Upper lobe of right lung (tissue), 1 donor: ENCODE measurements around the gene CTNS. TPM values are rescaled to one million over a fixed set of nuclear protein-coding genes. Genes with fewer than 3 reads are reported as not detected.
"Not testable (repeated sequence)": the region's sequence is repeated elsewhere in the genome, so short reads cannot be mapped to it uniquely, and the experiment has no call there.

Experiments
- ATAC-seq: fragments of 200-7000 bp; cut with Tn5 transposase; one replicate; pipeline ENCODE4 v1.9.1; 2020; ENCODE audit warnings: mild to moderate bottlenecking, moderate library complexity
- DNase-seq: peaks from one replicate; pipeline ENCODE4 v3.0.0-alpha.2; 2020
- H3K27ac ChIP-seq: fragments of 200-600 bp; one replicate; pipeline ENCODE4 v1.8.0; 2022
- H3K27me3 ChIP-seq: fragments of 200-600 bp; one replicate; pipeline ENCODE4 v1.8.0; 2022; ENCODE audit warnings: mild to moderate bottlenecking
- H3K36me3 ChIP-seq: fragments of 200-600 bp; one replicate; pipeline ENCODE4 v1.8.0; 2022
- H3K4me1 ChIP-seq: fragments of 200-600 bp; one replicate; pipeline ENCODE4 v1.8.0; 2022
- H3K4me3 ChIP-seq: fragments of 200-600 bp; one replicate; pipeline ENCODE4 v1.8.0; 2022; ENCODE audit warnings: mild to moderate bottlenecking
- H3K9me3 ChIP-seq: fragments of 200-600 bp; one replicate; pipeline ENCODE4 v1.8.0; 2022
- CTCF ChIP-seq: fragments of 200-600 bp; IDR thresholded peaks from one replicate; pipeline ENCODE4 v1.8.0; 2022; ENCODE audit warnings: antibody characterized with exemption
- intact Hi-C: fragments of 100-400 bp; cut with DNase I; formaldehyde crosslinking; loops from one replicate; pipeline ENCODE4 v1.11.0; 2022
- total RNA-seq: library from RNA; stranded (reverse); fragmentation: NEBNext Ultra II Directional; extraction: Animal tissue kit (Norgen Biotek cat#: 25700); gene quantifications from one replicate; pipeline ENCODE4 v1.2.1, GENCODE V29; 2021
- donor health status: DM: no; HTN: yes; CAD: no; lungs with severe emphysema.

Gene CTNS
- total RNA-seq, 1 donor from 2014 or later, result 23.3 TPM

- intact Hi-C loops, result no loop called here
- ATAC-seq (no peak), DNase-seq (no peak)
- no peak overlapping the region for H3K27ac ChIP-seq
- no peaks in the 10 kb centered on the region for H3K36me3 ChIP-seq
- no peak overlapping the region for H3K4me3 ChIP-seq
- H3K9me3 ChIP-seq, result no peaks in the 10 kb centered on the region
- peaks cover 17% of the 10 kb centered on the region for H3K27me3 ChIP-seq
- TF ChIP-seq CTCF, result no peak
- H3K4me1 ChIP-seq, result peaks cover 7% of the 10 kb centered on the region
Observed at GRCh38 chr17:3699951-3700350, 63.4 kb downstream of the CTNS start.

GRCh38 chr17:3702041-3702539 is 65.5 kb downstream of the CTNS start:
- H3K27me3 ChIP-seq, H3K27ac ChIP-seq, H3K36me3 ChIP-seq, H3K4me3 ChIP-seq, H3K9me3 ChIP-seq, intact Hi-C loops, DNase-seq, H3K4me1 ChIP-seq, ATAC-seq: not testable (repeated sequence)

GRCh38 chr17:3704931-3705717 is 68.6 kb downstream of the CTNS start:
- Histone ChIP-seq H3K4me3 (no peak overlapping the region), H3K4me1 (peaks cover 3% of the 10 kb centered on the region), H3K27ac (no peak overlapping the region), H3K9me3 (no peaks in the 10 kb centered on the region), H3K27me3 (no peaks in the 10 kb centered on the region), H3K36me3 (no peaks in the 10 kb centered on the region)
- DNase-seq (no peak), ATAC-seq (no peak)
- intact Hi-C loops, result no loop called here
- TF ChIP-seq CTCF, result no peak

- H3K4me3 ChIP-seq, ATAC-seq, intact Hi-C loops, H3K4me1 ChIP-seq, DNase-seq, H3K36me3 ChIP-seq, H3K27ac ChIP-seq, H3K9me3 ChIP-seq, H3K27me3 ChIP-seq: not testable (repeated sequence)
Observed at GRCh38 chr17:3705718-3705984, 69.1 kb downstream of the CTNS start.

GRCh38 chr17:3708366-3708765 is 71.8 kb downstream of the CTNS start:
- intact Hi-C loops, result no loop called here
- H3K4me1 ChIP-seq, result peaks cover 3% of the 10 kb centered on the region
- H3K36me3 ChIP-seq, result peaks cover 6% of the 10 kb centered on the region
- ATAC-seq (no peak), DNase-seq (no peak)
- no peaks in the 10 kb centered on the region for H3K9me3 ChIP-seq
- H3K27me3 ChIP-seq, result no peaks in the 10 kb centered on the region
- TF ChIP-seq CTCF, result no peak
- H3K4me3 ChIP-seq, result no peak overlapping the region
- H3K27ac ChIP-seq, result no peak overlapping the region

- peaks cover 32% of the 10 kb centered on the region for H3K36me3 ChIP-seq
- peak; percentile 84 for ATAC-seq
- H3K4me1 ChIP-seq, result peaks cover 3% of the 10 kb centered on the region
- no peaks in the 10 kb centered on the region for H3K9me3 ChIP-seq
- H3K4me3 ChIP-seq, result no peak overlapping the region
- H3K27me3 ChIP-seq, result no peaks in the 10 kb centered on the region
- DNase-seq, result no peak
- H3K27ac ChIP-seq, result no peak overlapping the region
- no peak for TF ChIP-seq CTCF
- intact Hi-C loops, result no loop called here
Observed at GRCh38 chr17:3710951-3711383, 74.4 kb downstream of the CTNS start.

Other genes with a start within 250 kb of the CTNS start
- not detected for gene OR1E1, start 238.3 kb upstream of the CTNS start, total RNA-seq
- not detected for gene OR3A3, start 225.4 kb upstream of the CTNS start, total RNA-seq
- not detected for gene OR1E2, start 202.9 kb upstream of the CTNS start, total RNA-seq
- gene SPATA22, start 164.9 kb upstream of the CTNS start, total RNA-seq, result 0.75 TPM
- 8.2 TPM for gene ASPA, start 160.8 kb upstream of the CTNS start, total RNA-seq
- 0.26 TPM for gene TRPV3, start 78.9 kb upstream of the CTNS start, total RNA-seq
- 2.9 TPM for gene TRPV1, start 27.3 kb upstream of the CTNS start, total RNA-seq
- 10.4 TPM for gene SHPK, start 510 bp upstream of the CTNS start, total RNA-seq
- gene TAX1BP3, start 31.8 kb downstream of the CTNS start, total RNA-seq, result 108 TPM
- 28.6 TPM for gene EMC6, start 32.1 kb downstream of the CTNS start, total RNA-seq
- 1.6 TPM for gene P2RX5, start 59.4 kb downstream of the CTNS start, total RNA-seq
- gene HASPIN, start 87.1 kb downstream of the CTNS start, total RNA-seq, result 0.41 TPM
- 24.2 TPM for gene ITGAE, start 164.4 kb downstream of the CTNS start, total RNA-seq
- gene NCBP3, start 209.5 kb downstream of the CTNS start, total RNA-seq, result 34.9 TPM